Testis (tissue), 3 donors: ENCODE data around the gene PFKFB3. TPM values are rescaled to one million over a fixed set of nuclear protein-coding genes. Genes with fewer than 3 reads are reported as not detected.

Experiments used
- DNase-seq: peaks from one replicate; pipeline ENCODE4 v3.0.0-alpha.2; 2019
- H3K27ac ChIP-seq, 2 donors: fragments of 200-600 bp; sonication (generic); one replicate each; pipeline ENCODE4 v1.5.1; 2019
- H3K27me3 ChIP-seq: fragments of 200-600 bp; sonication (generic); one replicate; pipeline ENCODE4 v1.5.1; 2019
- H3K36me3 ChIP-seq: fragments of 200-600 bp; sonication (generic); one replicate; pipeline ENCODE4 v1.5.1; 2017; ENCODE audit warnings: low read depth; ENCODE audit errors: missing control alignments
- H3K4me1 ChIP-seq: fragments of 200-600 bp; sonication (generic); one replicate; pipeline ENCODE4 v1.5.1; 2019
- H3K4me3 ChIP-seq, 2 donors: fragments of 200-600 bp; sonication (generic); one replicate each; pipeline ENCODE4 v1.5.1; 2017 to 2019
- H3K9me3 ChIP-seq: fragments of 200-600 bp; sonication (generic); one replicate; pipeline ENCODE4 v1.5.1; 2017
- CTCF ChIP-seq, 3 experiments: fragments of 450-650 bp in 2 of 3; fragments of 200-600 bp in 1 of 3; sonication (generic) in 1 of 3; IDR thresholded peaks; one replicate each; pipeline ENCODE4 v1.5.1; 2016 to 2019; ENCODE audit warnings: antibody characterized with exemption in 3 of 3, mild to moderate bottlenecking in 2 of 3, moderate library complexity in 1 of 3
- POLR2A ChIP-seq: fragments of 450-650 bp; IDR thresholded peaks from one replicate; pipeline ENCODE4 v1.6.1; 2017; ENCODE audit warnings: antibody characterized with exemption, mild to moderate bottlenecking, moderate library complexity
- WGBS, 2 donors: methylation state at CpG; one replicate each; pipeline ENCODE4 v1.1.5; 2018; 5-methylcytosine and 5-hydroxymethylcytosine counted together
- intact Hi-C: fragments of 100-400 bp; cut with DNase I; formaldehyde crosslinking; loops from one replicate; pipeline ENCODE4 v1.15.1; 2023; ENCODE audit warnings: low total_unique reads
- polyA plus RNA-seq: library from polyadenylated mRNA; stranded (reverse); fragments of 350-450 nt; fragmentation: Illumina TruSeq; extraction: RNeasy Lipid Tissue Mini Kit (QIAGEN cat#74804); gene quantifications from one replicate; pipeline ENCODE4 v1.2.3, GENCODE V29; 2014; ENCODE audit warnings: low read depth, low replicate concordance; ENCODE audit not compliant: insufficient read depth
- small RNA-seq, 2 donors: library from RNA; depleted of rRNA; stranded (forward); fragments of <200 nt; gene quantifications; one replicate each; pipeline ENCODE3, GENCODE V24; 2016
- total RNA-seq, 2 donors: library from RNA; depleted of rRNA; stranded (reverse); fragments of >200 nt; gene quantifications; one replicate each; pipeline ENCODE4 v1.2.3, GENCODE V29; 2016

The PFKFB3 gene
- total and polyA plus RNA-seq, 3 donors from 2014 or later, result 31.7 to 65.3 (median 53.9) TPM

GRCh38 chr10:6300106-6300783 lies 97.5 kb downstream of the PFKFB3 start:
- Histone ChIP-seq H3K4me3 (no peak overlapping the region), H3K9me3 (no peaks in the 10 kb centered on the region), H3K36me3 (no peaks in the 10 kb centered on the region), H3K27ac (no peak overlapping the region), H3K27me3 (no peaks in the 10 kb centered on the region), H3K4me1 (no peaks in the 10 kb centered on the region)
- no peak for TF ChIP-seq POLR2A
- no peak for TF ChIP-seq CTCF (IDR thresholded peaks at IDR 0.05)
- 55 to 59% methylated on average over 11 to 14 of the region's 14 CpGs for WGBS, 2 donors
- DNase-seq, result no peak
- intact Hi-C loops, result no loop called here

GRCh38 chr10:6300784-6301460 lies 98.2 kb downstream of the PFKFB3 start:
- intact Hi-C loops, result no loop called here
- Histone ChIP-seq H3K27ac (no peak overlapping the region), H3K9me3 (no peaks in the 10 kb centered on the region), H3K36me3 (no peaks in the 10 kb centered on the region), H3K27me3 (no peaks in the 10 kb centered on the region), H3K4me3 (no peak overlapping the region), H3K4me1 (no peaks in the 10 kb centered on the region)
- DNase-seq, result no peak
- WGBS, 2 donors, result 91 to 92% methylated on average over 5 of the region's 5 CpGs
- TF ChIP-seq CTCF (IDR thresholded peaks at IDR 0.05) (no peak), POLR2A (no peak)

- Histone ChIP-seq H3K4me3 (no peak overlapping the region), H3K36me3 (no peaks in the 10 kb centered on the region), H3K9me3 (no peaks in the 10 kb centered on the region), H3K27ac (no peak overlapping the region), H3K4me1 (no peaks in the 10 kb centered on the region), H3K27me3 (no peaks in the 10 kb centered on the region)
- intact Hi-C loops, result no loop called here
- WGBS, 2 donors, result 84 to 91% methylated on average over 7 of the region's 7 CpGs
- no peak for TF ChIP-seq CTCF (IDR thresholded peaks at IDR 0.05)
- no peak for TF ChIP-seq POLR2A
- DNase-seq, result no peak
Observed at GRCh38 chr10:6301488-6302075, 98.8 kb downstream of the PFKFB3 start.

Small RNA genes lying within 50 kb of the gene (small RNA-seq; reads per million reads assigned to genes)
- gene RF00019, result 0 reads per million in 2 donors

Other genes starting within 250 kb of the PFKFB3 start
- 10 to 100 TPM; 18.3 to 21.9 TPM for gene IL15RA, start 225.4 kb upstream of the PFKFB3 start, total RNA-seq
- 15.6 TPM for gene IL15RA, start 225.4 kb upstream of the PFKFB3 start, polyA plus RNA-seq
- gene IL2RA, start 140.6 kb upstream of the PFKFB3 start, total RNA-seq, result under 1 TPM in 1 of 2 donors, not detected in 1; 0.62 TPM
- 1.0 TPM for gene IL2RA, start 140.6 kb upstream of the PFKFB3 start, polyA plus RNA-seq
- 100 to 1,000 TPM; 114 to 121 TPM for gene RBM17, start 113.9 kb upstream of the PFKFB3 start, total RNA-seq
- 145 TPM for gene RBM17, start 113.9 kb upstream of the PFKFB3 start, polyA plus RNA-seq